NCI-H2196 (cell line): Measurements from ENCODE around the gene LRRC28.
"Not testable (repeated sequence)": the region's sequence is repeated elsewhere in the genome, so short reads cannot be mapped to it uniquely, and the experiment has no call there.

Experiments
- DNase-seq: peaks from one replicate; lab custom pipeline; 2025; ENCODE audit not compliant: unreplicated experiment; lab: John Stamatoyannopoulos, UW

Gene LRRC28

GRCh38 chr15:99250857-99251841 lies at the start of gene LRRC28:
Gene LRRC28 (plus strand): TSS chr15:99251481. CDS start chr15:99255958, 4,477 bp downstream.
- DNase-seq = peak; percentile 94

- no peak for DNase-seq
These were observed 49.1 kb upstream of the LRRC28 start for GRCh38 chr15:99202176-99202552.

GRCh38 chr15:99207672-99208071 lies 43.6 kb upstream of the LRRC28 start:
- DNase-seq = no peak

- no peak for DNase-seq
These were observed 42.0 kb upstream of the LRRC28 start for GRCh38 chr15:99209326-99209725.

GRCh38 chr15:99210334-99210733 lies 40.9 kb upstream of the LRRC28 start:
- DNase-seq = no peak

- DNase-seq = no peak
These were observed 39.4 kb upstream of the LRRC28 start for GRCh38 chr15:99211926-99212325.

- no peak for DNase-seq
These were observed 38.9 kb upstream of the LRRC28 start for GRCh38 chr15:99212406-99212805.

- peak; percentile 45 for DNase-seq
These were observed 38.0 kb upstream of the LRRC28 start for GRCh38 chr15:99213187-99213811.

- DNase-seq = no peak
These were observed 26.7 kb upstream of the LRRC28 start for GRCh38 chr15:99224372-99225214.

- no peak for DNase-seq
These were observed 24.5 kb upstream of the LRRC28 start for GRCh38 chr15:99226802-99227201.

GRCh38 chr15:99228120-99228770 lies 23.0 kb upstream of the LRRC28 start:
- DNase-seq = no peak

GRCh38 chr15:99230867-99231266 lies 20.4 kb upstream of the LRRC28 start:
- no peak for DNase-seq

GRCh38 chr15:99232740-99233139 lies 18.5 kb upstream of the LRRC28 start:
- no peak for DNase-seq

GRCh38 chr15:99234160-99234559 lies 17.1 kb upstream of the LRRC28 start:
- DNase-seq = not testable (repeated sequence)

- DNase-seq = no peak
These were observed 12.4 kb upstream of the LRRC28 start for GRCh38 chr15:99238849-99239248.

- no peak for DNase-seq
These were observed 11.6 kb upstream of the LRRC28 start for GRCh38 chr15:99239545-99240198.

- no peak for DNase-seq
These were observed 9.5 kb upstream of the LRRC28 start for GRCh38 chr15:99241752-99242151.

- DNase-seq = no peak
These were observed 7.0 kb upstream of the LRRC28 start for GRCh38 chr15:99244306-99244705.

- DNase-seq = no peak
These were observed 4.2 kb upstream of the LRRC28 start for GRCh38 chr15:99247062-99247461.

- no peak for DNase-seq
These were observed 3.1 kb upstream of the LRRC28 start for GRCh38 chr15:99248000-99248715.
